Measurements from ENCODE around the gene HDAC9.

GRCh38 chr7:18469316-18469715 is 26.2 kb upstream of the HDAC9 start:
- no peak for TF ChIP-seq CTCF (IDR thresholded peaks at IDR 0.05)
- no peak for TF ChIP-seq EP300 (IDR thresholded peaks at IDR 0.05)

All from gastroesophageal sphincter (tissue), 3 donors.